Measurements from ENCODE around the gene RTL10. TPM values are rescaled to one million over a fixed set of nuclear protein-coding genes. Genes with fewer than 3 reads are reported as not detected.

RTL10 gene
- total RNA-seq, 1 experiment from 2014 or later: 21.5 TPM

DNA sequence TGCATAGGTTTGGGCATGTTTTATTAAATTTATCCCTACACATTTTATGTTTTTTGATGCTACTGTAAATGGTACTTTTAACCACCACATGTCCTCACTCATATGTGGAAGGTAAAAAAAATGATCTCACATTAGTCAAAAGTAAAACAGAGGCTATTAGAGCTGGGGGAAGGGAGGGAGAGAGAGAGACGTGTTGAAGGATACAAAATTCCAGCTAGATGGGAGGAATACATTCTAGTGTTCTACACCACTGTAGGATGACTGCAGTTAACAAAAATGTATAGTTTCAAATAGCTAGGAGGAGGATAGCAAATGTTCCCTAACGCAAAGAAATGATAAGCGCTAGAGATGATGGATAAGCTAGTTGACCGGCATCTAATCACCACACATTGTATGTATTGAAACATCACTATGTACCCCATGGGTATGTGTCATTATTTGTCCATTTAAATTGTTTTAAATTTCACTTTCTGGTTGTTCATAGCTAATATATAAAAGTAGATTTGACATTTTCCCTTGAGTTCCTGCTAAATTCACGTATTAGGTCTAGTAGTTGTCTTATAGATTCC lies 9.9 kb upstream of the RTL10 start:
- TF ChIP-seq, protein P1, sequence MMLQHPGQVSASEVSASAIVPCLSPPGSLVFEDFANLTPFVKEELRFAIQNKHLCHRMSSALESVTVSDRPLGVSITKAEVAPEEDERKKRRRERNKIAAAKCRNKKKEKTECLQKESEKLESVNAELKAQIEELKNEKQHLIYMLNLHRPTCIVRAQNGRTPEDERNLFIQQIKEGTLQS (CRISPR knock-in tag; conservative IDR thresholded peaks at IDR 0.05): no peak
- no peak for TF ChIP-seq ZNF138 (CRISPR knock-in tag; conservative IDR thresholded peaks at IDR 0.05)
- no peak for TF ChIP-seq NR1H2 (CRISPR knock-in tag; IDR thresholded peaks at IDR 0.05)
- TF ChIP-seq SP1 (CRISPR knock-in tag; conservative IDR thresholded peaks at IDR 0.05): no peak
- TF ChIP-seq ELF4 (CRISPR knock-in tag; IDR thresholded peaks at IDR 0.05; ENCODE audit: low read depth): no peak
- TF ChIP-seq PRRX2 (CRISPR knock-in tag; IDR thresholded peaks at IDR 0.05): no peak
- Mint-ChIP-seq H3K36me3 (no peaks in the 10 kb centered on the region), H3K4me1 (peaks cover 14% of the 10 kb centered on the region), H3K27me3 (ENCODE audit: low read depth) (no peaks in the 10 kb centered on the region), H3K4me3 (no peak overlapping the region), H3K9me3 (no peaks in the 10 kb centered on the region), H3K27ac (no peak overlapping the region)
- CTCF ChIA-PET: no interaction called here
- no peak for DNase-seq (ENCODE audit: low spot score)
- POLR2A ChIA-PET: interaction anchor here (2.0 kb wide), 1 partner anchor 11 kb away, joined by 4 read pairs; no protein-coding TSS in a partner anchor
- ATAC-seq: no peak

DNA sequence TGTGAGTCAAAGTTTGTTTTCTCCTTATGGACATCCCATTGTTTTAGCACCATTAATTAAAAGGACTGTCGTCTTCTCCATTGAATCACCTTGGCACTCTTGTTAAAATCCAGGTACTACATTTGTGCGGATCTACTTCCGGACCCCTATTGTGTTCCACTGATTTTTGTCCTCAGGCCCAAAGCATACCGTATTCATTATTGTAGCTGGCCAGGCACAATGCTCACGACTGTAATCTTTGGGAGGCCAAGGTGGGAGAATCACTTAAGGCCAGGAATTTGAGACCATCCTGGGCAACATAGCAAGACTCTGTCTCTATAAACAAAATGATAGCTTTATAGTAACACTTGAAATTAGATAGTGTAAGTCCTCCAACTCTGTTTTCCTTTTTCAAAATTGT lies 8.9 kb upstream of the RTL10 start:
- no peak for DNase-seq (ENCODE audit: low spot score)
- ChIA-PET POLR2A (interaction anchor here (2.0 kb wide), 1 partner anchor 10 kb away, joined by 4 read pairs; no protein-coding TSS in a partner anchor), CTCF (no interaction called here)
- no peak overlapping the region for H3K4me3 Mint-ChIP-seq
- ATAC-seq: no peak
- H3K36me3 Mint-ChIP-seq: no peaks in the 10 kb centered on the region
- no peak overlapping the region for H3K27ac Mint-ChIP-seq
- no peaks in the 10 kb centered on the region for H3K9me3 Mint-ChIP-seq
- TF ChIP-seq, protein P2, sequence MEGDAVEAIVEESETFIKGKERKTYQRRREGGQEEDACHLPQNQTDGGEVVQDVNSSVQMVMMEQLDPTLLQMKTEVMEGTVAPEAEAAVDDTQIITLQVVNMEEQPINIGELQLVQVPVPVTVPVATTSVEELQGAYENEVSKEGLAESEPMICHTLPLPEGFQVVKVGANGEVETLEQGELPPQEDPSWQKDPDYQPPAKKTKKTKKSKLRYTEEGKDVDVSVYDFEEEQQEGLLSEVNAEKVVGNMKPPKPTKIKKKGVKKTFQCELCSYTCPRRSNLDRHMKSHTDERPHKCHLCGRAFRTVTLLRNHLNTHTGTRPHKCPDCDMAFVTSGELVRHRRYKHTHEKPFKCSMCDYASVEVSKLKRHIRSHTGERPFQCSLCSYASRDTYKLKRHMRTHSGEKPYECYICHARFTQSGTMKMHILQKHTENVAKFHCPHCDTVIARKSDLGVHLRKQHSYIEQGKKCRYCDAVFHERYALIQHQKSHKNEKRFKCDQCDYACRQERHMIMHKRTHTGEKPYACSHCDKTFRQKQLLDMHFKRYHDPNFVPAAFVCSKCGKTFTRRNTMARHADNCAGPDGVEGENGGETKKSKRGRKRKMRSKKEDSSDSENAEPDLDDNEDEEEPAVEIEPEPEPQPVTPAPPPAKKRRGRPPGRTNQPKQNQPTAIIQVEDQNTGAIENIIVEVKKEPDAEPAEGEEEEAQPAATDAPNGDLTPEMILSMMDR (IDR thresholded peaks at IDR 0.05): no peak
- no peak for TF ChIP-seq RELA (CRISPR knock-in tag; IDR thresholded peaks at IDR 0.05; ENCODE audit: borderline replicate concordance)
- no peak for TF ChIP-seq JAZF1 (CRISPR knock-in tag; IDR thresholded peaks at IDR 0.05)
- no peak for TF ChIP-seq GABPB1 (CRISPR knock-in tag; IDR thresholded peaks at IDR 0.05)
- TF ChIP-seq, protein P3, sequence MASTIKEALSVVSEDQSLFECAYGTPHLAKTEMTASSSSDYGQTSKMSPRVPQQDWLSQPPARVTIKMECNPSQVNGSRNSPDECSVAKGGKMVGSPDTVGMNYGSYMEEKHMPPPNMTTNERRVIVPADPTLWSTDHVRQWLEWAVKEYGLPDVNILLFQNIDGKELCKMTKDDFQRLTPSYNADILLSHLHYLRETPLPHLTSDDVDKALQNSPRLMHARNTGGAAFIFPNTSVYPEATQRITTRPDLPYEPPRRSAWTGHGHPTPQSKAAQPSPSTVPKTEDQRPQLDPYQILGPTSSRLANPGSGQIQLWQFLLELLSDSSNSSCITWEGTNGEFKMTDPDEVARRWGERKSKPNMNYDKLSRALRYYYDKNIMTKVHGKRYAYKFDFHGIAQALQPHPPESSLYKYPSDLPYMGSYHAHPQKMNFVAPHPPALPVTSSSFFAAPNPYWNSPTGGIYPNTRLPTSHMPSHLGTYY (CRISPR knock-in tag; IDR thresholded peaks at IDR 0.05): no peak
- no peak for TF ChIP-seq NFYB (CRISPR knock-in tag; conservative IDR thresholded peaks at IDR 0.05; ENCODE audit: low read depth)
- TF ChIP-seq, protein P4, sequence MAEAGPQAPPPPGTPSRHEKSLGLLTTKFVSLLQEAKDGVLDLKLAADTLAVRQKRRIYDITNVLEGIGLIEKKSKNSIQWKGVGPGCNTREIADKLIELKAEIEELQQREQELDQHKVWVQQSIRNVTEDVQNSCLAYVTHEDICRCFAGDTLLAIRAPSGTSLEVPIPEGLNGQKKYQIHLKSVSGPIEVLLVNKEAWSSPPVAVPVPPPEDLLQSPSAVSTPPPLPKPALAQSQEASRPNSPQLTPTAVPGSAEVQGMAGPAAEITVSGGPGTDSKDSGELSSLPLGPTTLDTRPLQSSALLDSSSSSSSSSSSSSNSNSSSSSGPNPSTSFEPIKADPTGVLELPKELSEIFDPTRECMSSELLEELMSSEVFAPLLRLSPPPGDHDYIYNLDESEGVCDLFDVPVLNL (CRISPR knock-in tag; IDR thresholded peaks at IDR 0.05; ENCODE audit: borderline replicate concordance, low read depth): no peak
- H3K27me3 Mint-ChIP-seq (ENCODE audit: low read depth): no peaks in the 10 kb centered on the region
- H3K4me1 Mint-ChIP-seq: peaks cover 9% of the 10 kb centered on the region

DNA sequence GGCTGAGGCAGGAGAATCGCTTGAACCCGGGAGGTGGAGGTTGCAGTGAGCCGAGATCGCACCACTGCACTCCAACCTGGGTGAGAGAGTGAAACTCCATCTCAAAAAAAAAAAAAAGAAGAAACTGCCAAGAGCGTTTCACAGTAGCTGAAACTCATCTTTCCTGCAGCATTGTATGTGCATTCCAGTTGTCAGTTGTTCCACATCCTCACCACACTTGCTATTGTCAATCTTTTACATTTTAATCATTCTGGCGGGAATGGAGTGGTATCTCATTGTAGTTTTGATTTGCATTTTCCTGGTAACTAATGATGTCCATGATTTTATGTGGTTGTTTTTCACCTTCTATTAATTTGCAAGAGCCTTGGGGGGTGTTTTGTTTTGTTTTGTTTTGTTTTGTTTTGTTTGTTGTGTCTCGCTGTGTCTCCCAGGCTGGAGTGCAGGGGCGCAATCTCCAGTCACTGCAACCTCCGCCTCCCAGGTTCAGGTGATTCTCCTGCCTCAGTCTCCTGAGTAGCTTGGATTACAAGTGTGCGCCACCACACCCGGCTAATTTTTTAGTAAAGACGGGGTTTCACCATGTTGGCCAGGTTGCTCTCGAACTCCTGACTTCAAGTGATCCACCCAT lies 8.1 kb upstream of the RTL10 start:
- ChIA-PET POLR2A (no interaction called here), CTCF (no interaction called here)
- H3K27ac Mint-ChIP-seq: peak overlapping the region; percentile 44; the same call in 1 of the 2 replicates
- DNase-seq (ENCODE audit: low spot score) (no peak), ATAC-seq (no peak)
- peaks cover 10% of the 10 kb centered on the region for H3K4me1 Mint-ChIP-seq
- H3K9me3 Mint-ChIP-seq: no peaks in the 10 kb centered on the region
- H3K36me3 Mint-ChIP-seq: no peaks in the 10 kb centered on the region
- no peaks in the 10 kb centered on the region for H3K27me3 Mint-ChIP-seq (ENCODE audit: low read depth)
- no peak overlapping the region for H3K4me3 Mint-ChIP-seq
- TF ChIP-seq ATF1 (CRISPR knock-in tag; IDR thresholded peaks at IDR 0.05) (no peak), ZNF396 (CRISPR knock-in tag; IDR thresholded peaks at IDR 0.05; ENCODE audit: borderline replicate concordance) (no peak), TEAD1 (CRISPR knock-in tag; IDR thresholded peaks at IDR 0.05) (no peak), NR3C1 (CRISPR knock-in tag; conservative IDR thresholded peaks at IDR 0.05; ENCODE audit: low read depth) (no peak), KAT7 (CRISPR knock-in tag; IDR thresholded peaks at IDR 0.05; ENCODE audit: borderline replicate concordance) (no peak), JUN (CRISPR knock-in tag; IDR thresholded peaks at IDR 0.05) (no peak), ELF4 (CRISPR knock-in tag; IDR thresholded peaks at IDR 0.05; ENCODE audit: low read depth) (no peak), ZNF423 (CRISPR knock-in tag; IDR thresholded peaks at IDR 0.05) (no peak), HMGA2 (CRISPR knock-in tag; IDR thresholded peaks at IDR 0.05) (no peak), FOXJ3 (CRISPR knock-in tag; IDR thresholded peaks at IDR 0.05; ENCODE audit: borderline replicate concordance) (no peak), CREB1 (CRISPR knock-in tag; IDR thresholded peaks at IDR 0.05) (no peak), ZNF263 (CRISPR knock-in tag; IDR thresholded peaks at IDR 0.05; ENCODE audit: low read depth) (no peak)
- TF ChIP-seq, protein P5, sequence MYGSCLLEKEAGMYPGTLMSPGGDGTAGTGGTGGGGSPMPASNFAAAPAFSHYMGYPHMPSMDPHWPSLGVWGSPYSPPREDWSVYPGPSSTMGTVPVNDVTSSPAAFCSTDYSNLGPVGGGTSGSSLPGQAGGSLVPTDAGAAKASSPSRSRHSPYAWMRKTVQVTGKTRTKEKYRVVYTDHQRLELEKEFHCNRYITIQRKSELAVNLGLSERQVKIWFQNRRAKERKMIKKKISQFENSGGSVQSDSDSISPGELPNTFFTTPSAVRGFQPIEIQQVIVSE (CRISPR knock-in tag; IDR thresholded peaks at IDR 0.05; ENCODE audit: borderline replicate concordance): no peak
- TF ChIP-seq, protein P6, sequence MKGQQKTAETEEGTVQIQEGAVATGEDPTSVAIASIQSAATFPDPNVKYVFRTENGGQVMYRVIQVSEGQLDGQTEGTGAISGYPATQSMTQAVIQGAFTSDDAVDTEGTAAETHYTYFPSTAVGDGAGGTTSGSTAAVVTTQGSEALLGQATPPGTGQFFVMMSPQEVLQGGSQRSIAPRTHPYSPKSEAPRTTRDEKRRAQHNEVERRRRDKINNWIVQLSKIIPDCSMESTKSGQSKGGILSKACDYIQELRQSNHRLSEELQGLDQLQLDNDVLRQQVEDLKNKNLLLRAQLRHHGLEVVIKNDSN (CRISPR knock-in tag; IDR thresholded peaks at IDR 0.05): no peak
- TF ChIP-seq, protein P7, sequence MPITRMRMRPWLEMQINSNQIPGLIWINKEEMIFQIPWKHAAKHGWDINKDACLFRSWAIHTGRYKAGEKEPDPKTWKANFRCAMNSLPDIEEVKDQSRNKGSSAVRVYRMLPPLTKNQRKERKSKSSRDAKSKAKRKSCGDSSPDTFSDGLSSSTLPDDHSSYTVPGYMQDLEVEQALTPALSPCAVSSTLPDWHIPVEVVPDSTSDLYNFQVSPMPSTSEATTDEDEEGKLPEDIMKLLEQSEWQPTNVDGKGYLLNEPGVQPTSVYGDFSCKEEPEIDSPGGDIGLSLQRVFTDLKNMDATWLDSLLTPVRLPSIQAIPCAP (CRISPR knock-in tag; IDR thresholded peaks at IDR 0.05): no peak
